Kidney epithelial cell (primary cell): ENCODE results near the gene EDIL3. TPM values are rescaled to one million over a fixed set of nuclear protein-coding genes. Genes with fewer than 3 reads are reported as not detected.

Experiments
- DNase-seq: peaks from one replicate; pipeline ENCODE4 v3.0.0-alpha.2; 2010; ENCODE audit warnings: low read depth
- H3K27me3 ChIP-seq: 2 replicates; pipeline ENCODE4 v1.6.0; 2011; ENCODE audit warnings: low read length; ENCODE audit not compliant: control insufficient read depth, insufficient read depth
- H3K36me3 ChIP-seq: 2 replicates; pipeline ENCODE4 v1.5.1; 2011; ENCODE audit warnings: low read length; ENCODE audit not compliant: control insufficient read depth, insufficient read depth
- H3K4me3 ChIP-seq: 2 replicates; pipeline ENCODE4 v1.5.1; 2011; ENCODE audit warnings: low read depth, mild to moderate bottlenecking, control low read depth, low read length
- CTCF ChIP-seq: IDR thresholded peaks from 2 replicates; pipeline ENCODE4 v1.5.1; 2011; ENCODE audit warnings: mild to moderate bottlenecking, moderate library complexity, low read length, control low read depth, inconsistent platforms; ENCODE audit not compliant: insufficient read depth, poor library complexity, severe bottlenecking
- total RNA-seq: library from RNA; depleted of rRNA; stranded (reverse); fragments of >200 nt; gene quantifications from 2 replicates; pipeline ENCODE4 v1.2.3, GENCODE V29; 2015

Gene EDIL3
- total RNA-seq, 1 donor from 2014 or later = 41.7 TPM

- Histone ChIP-seq H3K4me3 (no peak overlapping the region), H3K27me3 (no peaks in the 10 kb centered on the region), H3K36me3 (no peaks in the 10 kb centered on the region)
- no peak for DNase-seq
- no peak for TF ChIP-seq CTCF
Observed at GRCh38 chr5:83987513-83988292, 397.0 kb downstream of the EDIL3 start.

GRCh38 chr5:83983852-83984251 is 400.8 kb downstream of the EDIL3 start:
- no peak for DNase-seq

DNA sequence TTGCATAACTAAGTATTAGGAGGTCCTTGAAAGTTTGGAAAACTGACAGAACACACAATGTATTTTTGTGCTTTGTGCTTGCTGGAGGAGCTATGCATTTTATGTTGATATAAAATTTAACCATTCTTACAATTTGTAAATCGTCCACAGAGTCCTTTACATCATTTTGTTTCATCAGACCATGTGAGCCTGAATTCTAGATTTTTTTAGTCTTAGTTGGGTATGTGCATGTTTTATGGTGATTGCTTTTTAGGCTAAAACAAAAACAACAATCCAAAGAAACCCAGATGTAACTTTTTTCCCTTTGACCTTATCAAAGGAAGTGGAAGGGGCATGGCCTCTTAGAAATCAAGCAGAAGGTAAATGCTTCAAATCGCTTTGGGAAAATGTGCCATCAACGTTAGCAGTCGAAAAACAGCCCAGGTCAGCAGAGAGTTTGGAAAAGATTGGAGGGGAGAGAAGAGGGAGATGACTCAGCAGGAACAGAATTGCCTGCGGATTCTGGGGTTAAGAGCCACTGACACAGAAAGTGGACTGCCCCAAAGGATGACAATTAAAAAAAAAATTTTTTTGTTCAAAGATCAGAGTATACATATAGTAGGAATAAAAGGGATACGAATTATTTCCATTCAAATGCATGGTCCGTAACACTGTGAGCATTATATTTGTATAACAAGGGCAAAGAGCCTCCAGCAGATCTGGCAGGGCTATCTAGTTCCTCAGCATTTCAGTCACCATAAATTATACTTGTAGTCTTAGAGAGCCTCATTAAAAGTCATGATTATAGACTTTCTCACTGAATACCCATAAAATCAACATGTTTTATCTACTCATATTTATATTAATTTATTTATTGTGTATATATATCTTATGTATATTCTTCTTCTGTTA is 410.5 kb downstream of the EDIL3 start:
- no peaks in the 10 kb centered on the region for H3K27me3 ChIP-seq
- no peaks in the 10 kb centered on the region for H3K36me3 ChIP-seq
- no peak for TF ChIP-seq CTCF
- no peak overlapping the region for H3K4me3 ChIP-seq
- no peak for DNase-seq

More at GRCh38 chr5:83983852-83984251, 400.8 kb downstream of the EDIL3 start:
- Histone ChIP-seq H3K27me3 (no peaks in the 10 kb centered on the region), H3K36me3 (no peaks in the 10 kb centered on the region), H3K4me3 (no peak overlapping the region)
- TF ChIP-seq CTCF = no peak

DNA sequence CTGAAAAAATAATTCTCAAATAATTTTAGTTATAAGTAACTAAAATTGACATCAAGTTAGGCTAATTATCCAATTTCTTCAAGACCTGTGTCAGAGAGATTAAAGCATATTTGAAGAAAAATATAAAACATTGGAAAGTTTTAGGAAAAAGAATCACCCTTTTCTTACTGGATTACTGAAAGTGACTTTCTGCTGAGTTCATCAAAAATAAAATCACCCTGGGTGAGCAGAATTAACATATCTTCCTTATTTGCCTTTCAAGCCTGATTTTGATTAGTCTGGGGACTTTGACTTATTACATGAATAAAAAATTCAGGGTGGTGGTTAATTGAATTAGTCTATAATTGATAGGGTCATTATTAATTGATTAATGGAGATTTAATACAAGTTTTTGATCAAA is 411.8 kb downstream of the EDIL3 start:
- no peak for TF ChIP-seq CTCF
- no peak overlapping the region for H3K4me3 ChIP-seq
- no peak for DNase-seq
- H3K27me3 ChIP-seq = no peaks in the 10 kb centered on the region
- no peaks in the 10 kb centered on the region for H3K36me3 ChIP-seq

DNA sequence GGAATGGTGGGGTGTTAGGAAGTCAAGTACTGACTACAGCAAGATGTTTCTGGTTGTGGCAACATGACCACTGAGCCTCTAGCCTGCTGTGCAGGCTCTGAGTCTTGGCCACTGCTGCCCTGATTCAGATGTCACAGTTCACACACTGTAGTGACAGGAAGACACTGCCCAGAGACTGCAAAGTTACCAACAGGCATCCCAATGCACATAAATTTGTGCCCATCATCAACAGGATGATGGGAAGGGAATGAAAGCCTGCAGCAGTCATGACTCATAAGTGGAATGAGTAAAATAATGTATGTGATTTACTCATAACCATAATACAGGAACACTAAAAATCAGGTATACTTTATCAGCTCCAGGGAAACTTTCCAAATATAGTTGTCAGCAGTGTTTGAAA is 412.4 kb downstream of the EDIL3 start:
- Histone ChIP-seq H3K27me3 (no peaks in the 10 kb centered on the region), H3K4me3 (no peak overlapping the region), H3K36me3 (no peaks in the 10 kb centered on the region)
- no peak for DNase-seq
- TF ChIP-seq CTCF = no peak
